ENCODE measurements around the gene EID3.
"Not testable (repeated sequence)": the region's sequence is repeated elsewhere in the genome, so short reads cannot be mapped to it uniquely, and the experiment has no call there.

The EID3 gene

DNA sequence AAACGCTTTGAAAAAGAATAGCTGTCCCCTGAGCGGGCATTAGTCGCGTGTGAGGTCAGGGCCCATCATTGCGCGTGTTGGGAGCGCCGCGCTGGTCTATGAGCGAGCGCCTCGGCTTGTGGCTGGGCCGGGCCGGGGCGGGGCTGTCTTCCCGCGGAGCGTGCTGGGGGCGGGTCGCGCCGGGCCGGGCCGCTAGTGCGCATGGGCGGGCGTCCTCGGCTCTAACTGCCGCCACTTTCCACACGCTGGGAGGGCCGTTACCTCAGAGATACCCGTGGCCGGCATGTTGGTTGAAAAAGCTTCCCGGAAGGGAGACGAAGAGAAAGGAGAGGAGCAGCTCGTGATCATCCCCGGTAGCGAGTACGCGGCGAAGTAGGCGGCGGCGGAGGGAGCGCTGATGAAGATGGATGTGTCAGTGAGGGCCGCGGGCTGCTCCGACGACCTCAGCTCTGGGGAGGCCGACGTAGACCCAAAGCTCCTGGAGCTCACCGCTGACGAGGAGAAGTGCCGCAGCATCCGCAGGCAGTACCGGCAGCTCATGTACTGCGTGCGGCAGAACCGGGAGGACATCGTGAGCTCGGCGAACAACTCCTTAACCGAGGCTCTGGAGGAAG, at the start of gene EID3:
TSS of gene EID3 (plus strand) at position 202 of the 614 bp plus-strand sequence. CDS start at position 398, 196 bp downstream.
- DNase-seq (ENCODE audit: low read depth) = peak; percentile 84

DNA sequence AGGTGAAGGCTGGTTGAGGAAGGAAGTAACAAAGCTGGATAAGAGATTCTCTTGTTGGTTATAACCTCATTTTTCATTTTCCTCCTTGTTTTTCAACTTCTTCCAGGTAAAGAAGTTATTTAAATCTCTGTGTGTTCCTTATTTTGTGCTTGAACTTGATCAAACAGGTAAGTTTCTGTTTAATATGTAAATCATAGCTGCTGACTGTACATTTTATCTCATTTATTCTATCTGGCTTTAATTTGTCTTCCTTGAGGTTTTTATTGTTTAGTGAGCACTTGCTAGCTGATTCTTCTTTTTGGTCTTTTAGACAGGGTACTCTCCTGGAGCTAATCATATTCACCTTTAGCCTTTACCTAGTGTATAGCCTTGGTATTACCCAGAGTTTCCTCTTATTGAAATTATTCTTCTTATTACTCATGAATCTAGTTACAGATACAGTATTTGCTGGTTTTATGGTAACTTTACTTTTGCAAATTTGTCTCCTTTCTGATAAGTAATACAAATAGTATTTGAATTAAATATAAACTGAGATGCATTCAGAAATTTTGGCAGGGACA, 45.5 kb upstream of the EID3 start:
- no peak for DNase-seq (ENCODE audit: low read depth)

DNA sequence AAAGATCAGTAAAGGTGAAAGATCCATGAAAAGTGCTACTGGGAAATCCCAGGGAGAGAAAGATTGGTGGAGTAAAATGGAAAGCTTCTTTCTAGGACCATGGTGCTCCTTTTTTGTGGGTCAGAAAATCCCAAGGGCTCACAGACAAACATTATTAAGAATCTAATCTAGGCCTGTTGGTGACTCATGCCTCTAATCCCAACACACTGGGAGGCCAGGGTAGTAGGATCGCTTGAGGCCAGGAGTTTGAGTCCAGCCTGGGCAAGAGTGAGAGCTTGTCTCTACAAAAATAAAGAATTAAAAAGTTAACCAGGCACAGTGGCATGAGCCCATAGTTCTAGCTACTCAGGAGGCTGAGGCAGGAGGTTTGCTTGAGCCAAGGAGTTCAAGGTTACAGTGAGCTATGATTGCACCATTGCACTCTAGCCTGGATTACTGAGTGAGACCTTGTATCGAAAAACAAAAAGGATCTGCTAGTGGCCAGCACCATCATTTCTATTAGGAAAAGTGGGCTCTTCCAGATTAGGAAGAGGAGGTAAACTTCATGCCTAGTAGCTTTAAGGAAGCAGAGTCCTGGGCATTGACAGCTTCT, 45.0 kb upstream of the EID3 start:
- DNase-seq (ENCODE audit: low read depth) = no peak

DNA sequence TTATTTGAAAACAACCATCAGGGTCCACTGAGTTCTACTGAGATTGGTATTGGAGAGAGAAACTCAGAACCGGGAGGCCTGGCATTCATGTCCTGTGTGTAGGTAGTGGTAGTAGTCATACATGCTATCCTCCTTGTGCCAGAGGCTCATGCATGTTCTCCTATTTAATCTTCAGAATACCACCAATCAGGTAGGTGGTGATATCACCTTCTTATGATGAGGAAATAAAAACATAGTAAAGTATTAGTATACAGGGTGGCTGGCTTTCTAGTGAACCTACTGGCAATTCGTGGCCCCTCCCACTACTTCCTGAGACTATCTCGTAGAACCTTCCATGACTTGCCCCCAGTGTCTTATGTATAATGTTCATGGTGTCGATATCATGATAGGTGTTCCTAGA, 40.5 kb upstream of the EID3 start:
- DNase-seq (ENCODE audit: low read depth) = no peak

DNA sequence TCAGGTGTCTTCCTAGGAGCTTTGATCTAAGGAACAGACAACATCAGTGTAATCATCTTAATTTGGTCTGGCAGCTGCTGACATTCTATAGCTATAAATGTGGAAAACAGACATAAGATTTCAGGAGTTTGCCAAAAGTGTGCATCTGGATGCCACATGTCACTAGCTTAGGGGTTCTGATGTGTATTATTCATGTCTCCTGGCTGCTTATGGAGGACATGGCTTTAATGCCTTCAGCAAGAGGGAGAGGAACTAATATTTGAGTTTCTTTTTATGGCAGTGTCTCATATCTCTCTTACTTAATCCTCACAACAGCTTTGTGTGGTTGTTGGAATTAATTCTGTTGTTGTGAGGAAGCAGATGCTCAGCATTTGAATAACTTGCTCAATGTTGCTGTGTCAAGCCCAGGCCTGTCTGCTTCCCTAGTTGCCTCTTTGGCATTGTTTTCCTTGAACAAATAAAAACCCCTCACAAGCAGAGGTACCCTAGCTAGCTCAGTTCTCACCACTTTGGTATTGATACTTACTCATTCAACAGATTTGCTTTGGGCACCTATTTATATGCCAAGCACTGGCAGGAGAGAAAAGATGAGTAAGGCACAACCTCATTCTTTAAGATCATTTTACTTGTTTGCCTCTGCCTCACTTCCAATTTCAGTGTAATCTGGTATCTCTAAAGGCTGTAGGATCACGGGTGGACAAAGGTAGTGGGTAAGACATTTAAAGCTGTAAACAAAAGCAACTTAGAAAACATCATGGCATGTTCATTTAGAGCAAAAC, 39.8 kb upstream of the EID3 start:
- DNase-seq (ENCODE audit: low read depth) = no peak

DNA sequence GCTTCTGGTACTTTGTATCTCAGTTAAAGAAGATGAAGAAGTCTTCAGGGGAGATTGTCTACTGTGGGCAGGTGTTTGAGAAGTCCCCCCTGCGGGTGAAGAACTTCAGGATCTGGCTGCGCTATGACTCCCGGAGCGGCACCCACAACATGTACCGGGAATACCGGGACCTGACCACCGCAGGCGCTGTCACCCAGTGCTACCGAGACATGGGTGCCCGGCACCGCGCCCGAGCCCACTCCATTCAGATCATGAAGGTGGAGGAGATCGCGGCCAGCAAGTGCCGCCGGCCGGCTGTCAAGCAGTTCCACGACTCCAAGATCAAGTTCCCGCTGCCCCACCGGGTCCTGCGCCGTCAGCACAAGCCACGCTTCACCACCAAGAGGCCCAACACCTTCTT, 38.1 kb upstream of the EID3 start:
- DNase-seq (ENCODE audit: low read depth) = not testable (repeated sequence)

DNA sequence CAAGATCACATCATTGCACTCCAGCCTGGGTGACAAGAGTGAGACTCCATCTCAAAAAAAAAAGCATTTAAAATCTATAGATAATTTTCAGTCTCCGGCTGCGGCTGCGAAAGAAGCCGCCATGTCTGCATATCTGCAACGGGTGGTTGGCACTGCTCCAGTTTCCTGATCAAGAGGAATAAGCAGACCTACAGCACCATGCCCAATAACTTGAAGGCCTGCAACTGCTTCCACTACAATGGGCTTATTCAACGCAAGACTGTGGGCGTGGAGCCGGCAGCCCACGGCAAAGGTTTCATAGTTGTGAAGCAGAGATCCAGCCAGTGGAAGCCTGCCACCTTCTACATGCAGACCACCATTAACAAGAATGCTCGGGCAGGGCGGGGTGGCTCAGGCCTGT, 30.6 kb upstream of the EID3 start:
- no peak for DNase-seq (ENCODE audit: low read depth)

DNA sequence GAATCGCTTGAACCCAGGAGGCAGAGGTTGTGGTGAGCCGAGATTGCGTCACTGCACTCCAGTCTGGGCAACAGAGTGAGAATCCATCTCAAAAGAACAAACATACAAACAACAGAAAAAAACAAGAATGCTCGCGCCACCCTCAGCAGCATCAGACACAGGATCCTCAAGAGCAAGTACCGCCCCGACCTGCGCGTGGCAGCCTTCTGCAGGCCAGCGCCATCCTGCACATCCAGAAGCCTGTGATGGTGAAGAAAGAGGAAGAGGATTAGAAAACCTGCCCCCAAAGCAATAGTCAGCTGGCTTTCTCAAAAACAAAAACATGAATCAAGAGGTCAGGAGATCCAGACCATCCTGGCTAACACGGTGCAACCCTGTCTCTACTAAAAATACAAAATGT, 30.0 kb upstream of the EID3 start:
- DNase-seq (ENCODE audit: low read depth) = no peak

DNA sequence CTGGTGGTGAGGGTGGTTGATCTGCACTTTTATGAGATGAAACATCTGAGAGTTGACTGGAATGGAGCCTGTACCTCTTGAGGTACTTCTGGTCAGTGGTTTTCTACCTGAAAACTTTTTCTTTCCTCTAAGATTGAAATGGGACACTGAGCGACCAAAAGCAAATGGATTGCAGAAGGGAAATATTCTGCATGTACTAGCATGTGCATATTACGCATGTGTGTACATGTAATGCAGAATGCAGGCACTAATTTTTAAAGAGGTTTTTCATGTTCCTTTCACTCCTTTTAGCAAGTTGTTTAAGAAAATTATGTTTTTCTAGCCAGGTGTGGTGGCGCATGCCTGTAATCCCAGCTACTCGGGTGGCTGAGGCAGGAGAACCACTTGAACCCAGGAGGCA, 28.7 kb upstream of the EID3 start:
- no peak for DNase-seq (ENCODE audit: low read depth)

DNA sequence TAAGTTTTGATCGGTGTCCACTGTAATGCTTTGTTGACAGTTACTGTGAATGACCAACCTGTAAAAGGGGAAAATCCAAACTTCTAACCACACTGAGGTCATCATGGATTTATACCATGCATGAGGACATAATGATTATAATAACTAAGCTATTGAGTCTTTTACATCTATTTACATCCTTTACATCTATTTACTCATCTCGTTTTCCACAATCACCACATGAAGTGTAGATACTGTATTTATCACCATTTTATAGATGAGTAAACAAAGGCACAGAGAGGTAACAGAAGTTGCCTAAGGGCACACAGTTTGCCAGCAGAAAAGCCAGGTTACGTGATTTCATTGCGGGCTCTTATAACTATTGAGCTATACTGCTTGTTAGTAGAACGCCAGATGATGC, 27.9 kb upstream of the EID3 start:
- no peak for DNase-seq (ENCODE audit: low read depth)

DNA sequence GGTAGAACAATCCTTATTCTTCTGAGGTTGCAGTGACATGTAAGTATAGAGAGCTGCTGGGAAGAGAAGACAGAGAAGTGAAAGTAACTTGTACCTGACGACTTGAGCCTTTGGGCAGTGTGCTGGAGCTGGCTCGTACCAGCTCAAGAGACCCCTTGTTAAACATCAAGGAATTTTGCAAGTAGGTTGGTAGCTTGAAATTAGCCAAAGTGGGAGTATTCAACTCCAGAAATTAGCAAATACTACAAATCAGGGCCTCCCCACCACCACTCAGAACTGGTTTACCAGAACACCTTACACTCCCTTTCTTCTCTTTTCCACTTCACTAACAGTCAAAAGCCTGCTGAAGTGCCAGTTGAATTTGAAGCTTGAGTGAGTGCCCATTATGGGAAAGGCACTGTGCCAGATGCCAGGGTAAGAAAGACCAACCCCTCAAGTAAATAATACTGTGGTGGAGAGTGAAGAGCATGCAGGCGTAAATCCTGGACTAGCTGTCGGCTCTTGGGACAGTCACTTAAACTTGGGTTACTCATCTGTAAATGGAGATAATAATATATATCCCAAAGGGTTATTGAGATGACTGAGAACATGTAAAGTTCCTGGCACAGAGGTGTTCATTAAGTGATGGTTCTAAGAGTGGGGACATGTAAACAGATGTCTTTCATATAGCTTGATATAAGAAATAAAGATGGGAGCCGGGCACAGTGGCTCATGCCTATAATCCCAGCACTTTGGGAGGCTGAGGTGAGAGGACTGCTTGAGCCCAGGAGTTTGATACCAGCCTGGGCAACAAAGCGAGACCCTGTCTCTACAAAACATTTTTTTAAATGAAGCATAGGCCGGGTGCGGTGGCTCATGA, 27.0 kb upstream of the EID3 start:
- DNase-seq (ENCODE audit: low read depth) = no peak

DNA sequence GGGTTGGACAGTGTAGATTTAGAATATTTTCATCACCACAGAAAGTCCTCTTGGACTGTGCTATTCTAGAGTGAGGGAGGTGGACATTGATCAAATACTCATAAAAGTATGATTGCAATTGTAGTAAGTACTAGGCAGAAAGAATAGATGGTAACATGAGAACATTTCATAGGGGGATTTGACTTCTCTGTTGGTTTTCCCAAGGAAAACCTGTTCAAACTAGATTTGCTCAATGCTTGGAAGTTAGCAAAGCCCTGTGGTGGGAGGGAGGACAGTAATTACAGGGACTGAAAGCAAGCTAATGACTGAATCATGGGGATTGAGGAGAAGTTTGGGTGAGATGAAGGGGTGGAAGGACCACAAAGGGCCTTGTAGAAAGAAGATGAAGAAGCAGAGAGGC, 24.4 kb upstream of the EID3 start:
- DNase-seq (ENCODE audit: low read depth) = no peak

DNA sequence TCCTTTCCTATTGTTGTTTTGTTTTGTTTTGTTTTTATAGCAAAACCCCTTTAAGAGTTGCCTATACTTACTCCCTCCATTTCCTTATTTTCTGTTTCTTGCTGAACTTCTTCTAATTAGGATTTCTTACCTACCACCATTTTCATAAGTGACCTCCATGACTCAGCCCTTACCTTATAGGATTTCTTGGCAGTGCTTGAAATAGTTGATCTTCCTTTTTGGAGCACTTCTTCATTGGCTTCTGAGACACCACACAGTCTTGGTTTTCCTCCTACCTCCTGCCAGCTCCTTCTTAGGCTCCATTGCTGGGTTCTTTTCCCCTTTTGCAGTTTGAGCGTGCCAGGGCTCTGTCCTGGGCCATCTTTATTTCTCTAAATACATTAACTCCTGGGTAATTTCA, 23.4 kb upstream of the EID3 start:
- no peak for DNase-seq (ENCODE audit: low read depth)

DNA sequence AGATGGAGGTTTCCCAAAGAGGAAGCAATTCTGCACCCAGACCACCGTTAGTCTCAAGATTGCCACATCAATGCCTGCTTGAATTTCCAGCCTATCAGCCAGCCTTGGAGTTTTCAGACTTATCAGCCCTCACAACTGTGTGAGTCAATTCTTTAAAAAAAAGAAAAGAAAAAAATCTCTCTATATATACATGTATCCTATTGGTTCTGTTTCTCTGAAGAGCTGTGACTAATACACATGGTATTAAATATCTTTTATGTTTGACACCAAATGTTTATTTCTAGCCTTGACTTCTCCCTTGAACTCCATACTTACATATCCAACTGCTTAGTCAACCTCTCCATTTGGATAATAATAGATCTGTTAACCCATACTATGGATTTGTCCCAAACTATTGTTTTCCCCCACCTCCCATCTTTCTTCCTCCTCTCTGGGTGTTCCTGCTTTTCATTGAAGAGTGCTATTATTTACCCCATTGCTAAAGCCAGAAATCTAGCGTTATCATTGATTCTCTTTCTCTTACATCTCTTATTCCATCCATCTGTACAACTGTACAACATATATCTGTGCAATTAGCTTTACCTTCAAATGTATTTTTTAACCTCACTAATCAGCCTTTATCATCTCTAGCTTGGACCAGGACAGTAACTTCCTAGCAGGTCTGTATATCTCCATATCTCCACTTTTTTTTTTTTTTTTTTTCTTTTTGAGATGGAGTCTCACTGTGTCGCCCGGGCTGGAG, 22.7 kb upstream of the EID3 start:
- DNase-seq (ENCODE audit: low read depth) = no peak

DNA sequence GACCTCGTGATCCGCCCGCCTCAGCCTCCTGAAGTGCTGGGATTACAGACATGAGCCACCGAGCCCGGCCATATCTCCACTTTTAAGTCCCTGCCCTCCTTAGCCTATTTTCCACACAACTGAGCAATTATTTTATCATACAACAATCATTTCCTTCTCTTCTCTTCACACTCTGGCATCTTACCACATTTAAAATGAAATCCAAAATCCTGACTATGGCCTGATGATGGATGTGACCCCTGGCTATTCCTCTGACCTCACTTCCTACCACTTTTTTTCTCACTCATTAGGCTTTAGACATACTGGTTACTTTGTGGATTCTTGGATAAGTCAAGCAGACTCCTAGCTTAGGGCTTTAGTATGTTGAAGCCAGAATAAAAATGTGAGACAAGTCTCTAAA, 21.9 kb upstream of the EID3 start:
- no peak for DNase-seq (ENCODE audit: low read depth)

DNA sequence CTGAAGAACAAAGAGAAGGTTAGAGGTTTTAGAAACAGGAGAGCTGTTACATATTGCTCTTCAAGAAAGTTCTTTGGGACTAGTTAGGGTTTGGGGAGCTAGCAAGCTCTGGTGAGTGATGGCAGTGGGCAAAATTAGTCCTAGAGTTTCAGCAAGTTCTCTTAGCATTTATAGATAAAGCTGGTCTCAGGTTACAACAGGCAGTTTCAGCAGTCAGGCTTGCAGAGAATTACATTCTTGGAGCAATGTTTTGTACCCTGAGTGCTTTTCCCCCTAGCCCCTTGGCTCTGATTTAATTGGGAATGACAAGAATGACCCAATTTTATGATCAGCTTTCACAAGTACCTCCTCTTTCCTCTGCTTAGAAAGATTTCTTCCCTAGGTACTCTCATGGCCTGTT, 21.4 kb upstream of the EID3 start:
- DNase-seq (ENCODE audit: low read depth) = no peak

DNA sequence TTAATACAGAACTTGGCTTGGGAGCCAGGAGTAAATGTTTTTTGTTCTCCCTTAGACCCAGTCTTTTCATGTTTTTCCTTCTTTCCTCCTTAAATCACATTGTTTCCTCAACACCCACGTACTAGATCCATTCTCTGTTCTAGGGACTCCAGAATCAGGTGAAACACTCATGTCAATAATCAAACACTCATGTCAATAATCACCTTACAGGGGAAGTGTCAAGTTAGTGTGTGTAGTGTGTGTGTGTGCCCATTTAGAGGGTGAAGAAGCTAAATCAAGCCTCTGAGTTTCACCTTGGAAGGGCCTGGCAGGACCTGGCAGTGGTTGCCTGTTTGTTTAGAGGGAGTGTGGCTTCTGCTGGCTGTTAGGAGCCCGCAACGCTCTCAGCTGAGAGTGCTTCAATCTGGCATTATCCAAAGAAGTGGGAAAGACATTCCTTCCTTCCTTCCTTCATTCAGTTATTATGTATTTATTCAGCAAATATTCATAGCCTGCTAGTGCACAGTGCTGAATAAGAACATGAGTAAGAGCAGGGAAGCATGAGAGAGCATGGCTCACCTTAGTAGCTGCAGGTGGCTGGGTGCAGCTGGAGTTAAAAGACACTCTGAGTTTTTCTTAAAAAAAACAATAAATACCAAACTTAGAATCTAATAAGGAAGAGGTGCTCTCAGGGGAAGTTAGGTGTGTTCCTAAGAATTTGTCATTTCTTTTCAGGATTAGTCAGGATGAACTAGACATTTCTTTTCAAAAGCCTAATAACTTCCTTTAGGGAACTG, 17.6 kb upstream of the EID3 start:
- DNase-seq (ENCODE audit: low read depth) = no peak

DNA sequence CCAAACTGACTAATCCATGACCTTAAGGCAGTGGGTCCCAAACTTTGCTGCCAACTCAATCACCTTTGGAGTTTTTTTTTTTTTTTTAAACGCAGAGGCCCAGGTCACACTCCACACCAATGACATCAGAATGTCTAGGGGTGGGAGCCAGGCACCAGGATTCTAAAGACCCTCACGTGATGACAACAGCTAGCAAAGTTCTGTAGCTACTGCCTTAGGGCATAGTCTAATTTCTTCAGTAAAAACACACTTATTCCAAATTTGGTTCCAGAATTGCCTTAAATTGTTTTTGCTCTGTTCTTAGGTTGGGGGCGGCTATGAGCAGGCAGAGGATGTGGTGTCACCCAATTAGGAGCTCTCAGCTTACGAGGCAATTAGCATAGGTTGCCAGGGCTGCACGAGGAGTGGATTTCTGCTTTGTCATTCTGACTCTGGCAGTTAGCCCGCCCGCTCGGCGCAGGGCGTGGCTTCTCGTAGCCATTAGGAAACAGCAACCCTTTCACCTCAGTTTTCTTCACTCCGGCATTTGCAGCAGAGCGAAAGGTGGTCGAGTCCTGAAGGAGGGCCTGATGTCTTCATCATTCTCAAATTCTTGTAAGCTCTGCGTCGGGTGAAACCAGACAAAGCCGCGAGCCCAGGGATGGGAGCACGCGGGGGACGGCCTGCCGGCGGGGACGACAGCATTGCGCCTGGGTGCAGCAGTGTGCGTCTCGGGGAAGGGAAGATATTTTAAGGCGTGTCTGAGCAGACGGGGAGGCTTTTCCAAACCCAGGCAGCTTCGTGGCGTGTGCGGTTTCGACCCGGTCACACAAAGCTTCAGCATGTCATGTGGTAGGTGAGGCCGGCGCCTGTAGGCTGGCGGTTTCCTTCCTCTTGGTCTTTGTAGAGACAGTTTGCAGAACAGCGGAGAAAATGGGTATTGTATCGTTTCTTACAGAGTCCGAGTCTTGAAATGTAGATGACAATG, 16.7 kb upstream of the EID3 start:
- peak; percentile 82 for DNase-seq (ENCODE audit: low read depth)

DNA sequence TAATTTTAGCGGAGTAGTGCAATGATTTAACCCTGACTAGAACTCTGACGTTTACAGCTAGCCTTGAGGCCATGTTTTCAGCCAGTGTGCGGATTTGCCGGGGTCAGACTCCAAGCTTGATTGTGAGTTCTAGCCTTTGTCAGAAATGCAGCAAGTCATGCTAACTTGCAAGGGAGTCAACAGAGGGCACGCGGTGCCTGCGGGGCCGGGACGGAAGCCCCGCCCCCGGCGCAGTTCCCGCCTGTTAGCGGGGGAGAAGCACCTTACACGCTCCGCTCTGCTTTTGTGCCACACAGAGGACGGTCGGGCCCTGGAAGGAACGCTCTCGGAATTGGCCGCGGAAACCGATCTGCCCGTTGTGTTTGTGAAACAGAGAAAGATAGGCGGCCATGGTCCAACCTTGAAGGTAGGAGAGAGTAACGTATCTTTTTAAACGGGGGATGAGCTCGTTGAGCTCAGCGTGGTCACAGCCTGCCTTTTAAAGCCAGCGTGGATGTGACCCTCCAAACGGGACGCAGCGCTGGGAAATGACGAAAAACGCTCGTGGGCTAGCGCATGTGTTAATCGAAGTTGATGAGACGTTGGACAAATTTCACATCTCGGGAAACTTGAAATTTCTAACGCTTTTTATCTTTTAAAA, 14.8 kb upstream of the EID3 start:
- peak; percentile 73 for DNase-seq (ENCODE audit: low read depth)

Measured in activated gamma-delta T cell treated with anti-CD3 and anti-CD28 coated beads, Interleukin-2, amount 50 U/mL, for 16 hours (primary cell).